ENCODE measurements around the gene CRACR2A. TPM values are rescaled to one million over a fixed set of nuclear protein-coding genes. Genes with fewer than 3 reads are reported as not detected.

Gene CRACR2A
- polyA plus RNA-seq, 3 donors from 2014 or later, result 4.0 to 33.9 (median 16.5) TPM

DNA sequence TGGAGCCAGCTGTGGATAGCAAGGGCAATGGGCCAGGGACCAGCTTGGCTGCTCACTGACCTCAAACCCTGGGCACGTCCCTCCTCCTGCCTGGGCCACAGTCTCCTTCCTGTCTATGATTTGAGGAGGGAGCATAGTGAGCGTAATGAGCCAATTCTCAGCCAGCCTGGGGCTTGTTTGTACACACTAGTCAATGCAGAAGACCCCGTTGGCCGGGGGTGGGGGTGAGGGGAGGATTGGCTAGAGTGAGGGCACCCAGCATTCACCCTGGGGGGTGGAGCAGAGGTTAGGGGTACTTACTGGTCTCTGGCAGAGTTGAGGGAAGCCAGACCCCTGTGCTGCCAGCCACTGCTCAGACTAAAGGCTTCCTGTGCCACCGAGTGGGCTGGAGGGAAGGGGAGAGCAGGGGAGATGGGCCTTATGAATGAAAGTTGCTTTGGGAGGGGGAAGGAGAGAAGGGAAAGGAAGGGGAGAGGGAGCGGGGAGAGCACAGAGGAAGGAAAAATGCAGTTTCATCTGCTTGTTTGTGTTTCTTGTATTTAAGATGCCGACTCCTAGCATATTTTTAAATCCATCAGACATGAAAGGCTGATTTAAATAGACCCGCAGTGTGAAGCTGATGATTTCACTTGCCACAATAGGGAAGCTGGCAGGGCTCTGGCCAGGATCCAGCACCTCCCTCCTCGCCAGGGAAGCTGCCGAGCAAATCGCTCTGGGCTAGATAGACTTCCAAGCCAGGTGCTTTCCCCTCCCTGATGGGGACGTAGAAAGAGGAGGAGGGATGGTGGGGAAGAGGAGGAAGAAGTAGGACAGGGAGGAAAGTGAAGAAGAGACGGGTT, 147.9 kb downstream of the CRACR2A start:
- H3K36me3 Mint-ChIP-seq, result peaks cover 14 to 35% (median 17%) of the 10 kb centered on the region in 3 donors
- peak overlapping the region in 2 of 6 donors; percentile 26 to 51 for H3K27ac Mint-ChIP-seq
- peaks cover 3 to 6% (median 5%) of the 10 kb centered on the region in 3 donors for H3K27me3 Mint-ChIP-seq (ENCODE audit: low read depth in 3 of 3)
- DNase-seq, result no peak
- peaks cover 0 to 2% of the 10 kb centered on the region in 2 donors for H3K4me1 Mint-ChIP-seq
- H3K9me3 Mint-ChIP-seq, result peaks cover 0 to 4% (median 0%) of the 10 kb centered on the region in 6 donors
- H3K4me3 Mint-ChIP-seq, result no peak overlapping the region

DNA sequence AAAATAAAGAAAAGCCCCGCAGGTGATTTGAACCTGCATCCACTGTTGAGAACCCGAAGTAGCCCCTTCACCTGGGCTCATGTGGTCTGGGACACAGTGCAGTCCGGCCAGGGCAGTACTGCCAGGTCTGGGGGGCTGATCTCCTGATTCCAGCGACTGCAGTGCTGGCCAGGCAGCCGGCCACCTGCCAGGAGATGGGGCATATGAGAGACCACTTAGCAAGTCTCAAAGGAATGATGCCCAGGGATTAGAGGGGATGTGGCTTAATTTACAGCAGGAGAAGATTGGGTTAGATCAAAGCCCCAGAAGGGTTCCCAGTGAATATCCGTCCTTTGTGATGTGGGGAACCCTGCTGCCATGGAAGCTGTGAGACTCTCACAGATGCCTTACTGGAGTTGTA, 148.6 kb downstream of the CRACR2A start:
- Mint-ChIP-seq H3K27ac (peak overlapping the region in 1 of 6 donors; percentile 51), H3K36me3 (peaks cover 8 to 28% (median 11%) of the 10 kb centered on the region in 3 donors), H3K9me3 (no peaks in the 10 kb centered on the region), H3K4me1 (peaks cover 0 to 2% of the 10 kb centered on the region in 2 donors), H3K4me3 (no peak overlapping the region), H3K27me3 (ENCODE audit: low read depth in 3 of 3) (peaks cover 5 to 6% (median 6%) of the 10 kb centered on the region in 3 donors)
- DNase-seq, result no peak

DNA sequence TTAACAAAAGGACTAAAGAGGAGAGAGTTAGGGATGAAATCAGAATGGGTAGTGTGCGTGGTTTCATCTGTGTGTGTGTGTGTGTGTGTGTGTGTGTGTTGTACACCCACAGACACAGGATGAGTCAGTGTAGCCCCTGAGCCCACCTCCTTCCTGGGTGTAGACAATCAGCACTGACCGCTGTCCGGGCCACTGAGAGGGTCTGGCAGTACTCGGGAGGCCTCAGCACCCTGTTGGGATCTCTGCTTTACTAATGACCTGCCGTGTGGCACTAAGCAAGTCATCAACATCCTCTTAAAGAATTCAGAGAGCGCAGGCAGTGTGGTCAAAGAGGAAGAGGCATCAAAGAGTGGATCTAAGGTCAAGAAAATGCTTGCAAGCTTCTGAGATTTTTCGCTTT, 149.3 kb downstream of the CRACR2A start:
- no peak overlapping the region for H3K27ac Mint-ChIP-seq
- H3K4me1 Mint-ChIP-seq, result no peaks in the 10 kb centered on the region
- no peaks in the 10 kb centered on the region for H3K9me3 Mint-ChIP-seq
- no peak overlapping the region for H3K4me3 Mint-ChIP-seq
- H3K36me3 Mint-ChIP-seq, result peaks cover 3 to 23% (median 5%) of the 10 kb centered on the region in 3 donors
- H3K27me3 Mint-ChIP-seq (ENCODE audit: low read depth in 3 of 3), result peaks cover 5 to 6% (median 6%) of the 10 kb centered on the region in 3 donors
- no peak for DNase-seq

DNA sequence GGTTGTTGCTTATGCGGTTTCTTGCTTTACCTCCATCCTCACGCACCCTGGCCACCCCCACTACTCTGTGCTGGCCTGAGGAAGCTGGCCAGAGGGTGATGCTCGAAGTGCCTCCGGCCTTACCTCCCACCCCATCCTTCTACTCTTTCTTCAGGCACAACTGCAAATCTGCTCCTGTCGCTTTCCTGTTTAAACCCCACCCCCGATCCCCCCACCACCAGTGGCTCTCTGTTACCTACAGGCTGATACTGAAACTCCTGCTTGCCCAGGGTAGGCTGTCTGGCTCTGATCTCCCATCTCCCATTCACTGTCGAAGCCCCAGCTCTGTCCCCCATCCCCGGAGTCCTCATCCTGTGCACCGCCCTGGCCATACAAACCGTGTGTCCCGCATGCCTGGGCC, 150.4 kb downstream of the CRACR2A start:
- Mint-ChIP-seq H3K27me3 (ENCODE audit: low read depth in 3 of 3) (peaks cover 5 to 6% (median 6%) of the 10 kb centered on the region in 3 donors), H3K9me3 (no peaks in the 10 kb centered on the region), H3K36me3 (peaks cover 0 to 17% (median 3%) of the 10 kb centered on the region in 3 donors), H3K27ac (no peak overlapping the region), H3K4me3 (no peak overlapping the region), H3K4me1 (no peaks in the 10 kb centered on the region)
- no peak for DNase-seq

DNA sequence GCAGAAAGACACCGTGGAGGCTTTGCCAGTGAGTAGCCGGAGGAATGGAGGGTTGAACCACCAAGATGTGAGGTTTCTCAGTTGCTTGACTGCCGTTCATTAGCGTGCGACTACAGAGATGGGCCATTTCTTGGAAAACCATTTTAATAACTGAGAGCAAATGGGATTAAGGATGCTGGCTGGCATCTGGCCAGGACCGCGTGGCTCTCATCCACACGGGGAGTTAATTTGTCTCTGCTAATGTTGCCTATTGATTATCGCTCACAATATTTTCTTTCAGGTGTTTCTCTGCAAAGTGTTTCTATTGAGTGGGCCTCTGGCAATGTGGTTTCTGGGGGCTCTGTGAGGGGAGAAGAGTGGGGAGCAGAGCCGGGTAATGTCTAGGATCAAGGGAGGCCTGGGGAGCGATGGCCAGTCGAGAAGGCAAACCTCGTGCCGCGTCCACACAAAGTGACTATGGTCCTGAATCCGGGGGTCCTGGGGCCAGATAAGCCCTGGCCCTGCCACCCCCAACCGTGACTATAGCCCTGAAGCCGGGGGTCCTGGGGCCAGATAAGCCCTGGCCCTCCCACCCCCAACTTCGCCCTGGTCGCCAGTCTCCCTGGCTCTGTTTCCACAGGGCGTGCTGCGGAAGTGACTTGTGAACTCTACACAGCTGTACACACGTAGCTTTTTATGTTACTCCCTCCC, 151.3 kb downstream of the CRACR2A start:
- Mint-ChIP-seq H3K27me3 (ENCODE audit: low read depth in 3 of 3) (peaks cover 5 to 6% (median 6%) of the 10 kb centered on the region in 3 donors), H3K27ac (no peak overlapping the region), H3K36me3 (peaks cover 0 to 11% (median 0%) of the 10 kb centered on the region in 3 donors), H3K4me3 (no peak overlapping the region), H3K9me3 (no peaks in the 10 kb centered on the region), H3K4me1 (no peaks in the 10 kb centered on the region)
- DNase-seq, result no peak

GRCh38 chr12:3600951-3601350, 152.0 kb downstream of the CRACR2A start:
- H3K27ac Mint-ChIP-seq, result no peak overlapping the region
- H3K9me3 Mint-ChIP-seq, result no peaks in the 10 kb centered on the region
- H3K27me3 Mint-ChIP-seq (ENCODE audit: low read depth in 3 of 3), result peaks cover 5 to 7% (median 6%) of the 10 kb centered on the region in 3 donors
- H3K36me3 Mint-ChIP-seq, result peaks cover 0 to 5% (median 0%) of the 10 kb centered on the region in 3 donors
- H3K4me3 Mint-ChIP-seq, result no peak overlapping the region
- H3K4me1 Mint-ChIP-seq, result no peaks in the 10 kb centered on the region
- DNase-seq, result no peak

DNA sequence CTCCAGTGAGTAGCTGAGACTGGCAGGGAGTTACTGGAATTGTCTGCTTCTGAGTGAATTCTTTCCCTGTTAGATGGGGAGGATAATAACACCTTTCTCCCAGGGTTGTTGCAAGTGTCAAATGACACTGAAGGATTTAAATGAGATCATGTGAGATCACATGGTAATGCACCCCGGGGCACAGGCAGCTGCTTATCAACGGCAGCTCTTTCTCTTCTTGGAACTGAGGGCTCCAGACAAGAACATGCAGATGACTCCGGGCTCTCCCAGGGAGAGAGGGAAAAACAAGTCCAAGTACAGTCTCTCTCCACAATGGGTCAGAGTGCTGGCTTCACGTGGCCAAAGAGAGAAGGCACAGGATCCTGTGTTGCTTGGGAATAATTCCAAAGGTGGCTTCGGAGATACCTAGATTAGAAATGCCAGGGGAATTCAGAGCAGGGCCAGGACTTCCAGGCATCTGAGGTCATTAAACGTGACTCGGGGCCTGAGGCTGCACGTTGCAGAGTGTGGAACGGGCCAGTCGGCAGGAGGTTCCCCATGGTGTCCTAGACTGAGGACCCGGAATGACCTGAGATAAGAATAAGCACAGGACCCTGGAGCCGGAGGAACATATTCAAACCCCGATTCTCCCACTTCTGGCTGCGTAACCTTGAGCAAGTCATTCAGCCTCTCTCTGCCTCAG, 152.7 kb downstream of the CRACR2A start:
- Mint-ChIP-seq H3K4me1 (no peaks in the 10 kb centered on the region), H3K36me3 (peaks cover 0 to 4% (median 0%) of the 10 kb centered on the region in 3 donors), H3K27me3 (ENCODE audit: low read depth in 3 of 3) (peaks cover 5 to 8% (median 6%) of the 10 kb centered on the region in 3 donors), H3K27ac (no peak overlapping the region), H3K9me3 (no peaks in the 10 kb centered on the region), H3K4me3 (no peak overlapping the region)
- DNase-seq, result no peak

- peaks cover 5 to 8% (median 5%) of the 10 kb centered on the region in 3 donors for H3K27me3 Mint-ChIP-seq (ENCODE audit: low read depth in 3 of 3)
- H3K9me3 Mint-ChIP-seq, result no peaks in the 10 kb centered on the region
- peaks cover 0 to 4% (median 0%) of the 10 kb centered on the region in 3 donors for H3K36me3 Mint-ChIP-seq
- no peak overlapping the region for H3K4me3 Mint-ChIP-seq
- H3K27ac Mint-ChIP-seq, result no peak overlapping the region
- no peaks in the 10 kb centered on the region for H3K4me1 Mint-ChIP-seq
- no peak for DNase-seq
Observed at GRCh38 chr12:3598896-3599860, 153.7 kb downstream of the CRACR2A start.

DNA sequence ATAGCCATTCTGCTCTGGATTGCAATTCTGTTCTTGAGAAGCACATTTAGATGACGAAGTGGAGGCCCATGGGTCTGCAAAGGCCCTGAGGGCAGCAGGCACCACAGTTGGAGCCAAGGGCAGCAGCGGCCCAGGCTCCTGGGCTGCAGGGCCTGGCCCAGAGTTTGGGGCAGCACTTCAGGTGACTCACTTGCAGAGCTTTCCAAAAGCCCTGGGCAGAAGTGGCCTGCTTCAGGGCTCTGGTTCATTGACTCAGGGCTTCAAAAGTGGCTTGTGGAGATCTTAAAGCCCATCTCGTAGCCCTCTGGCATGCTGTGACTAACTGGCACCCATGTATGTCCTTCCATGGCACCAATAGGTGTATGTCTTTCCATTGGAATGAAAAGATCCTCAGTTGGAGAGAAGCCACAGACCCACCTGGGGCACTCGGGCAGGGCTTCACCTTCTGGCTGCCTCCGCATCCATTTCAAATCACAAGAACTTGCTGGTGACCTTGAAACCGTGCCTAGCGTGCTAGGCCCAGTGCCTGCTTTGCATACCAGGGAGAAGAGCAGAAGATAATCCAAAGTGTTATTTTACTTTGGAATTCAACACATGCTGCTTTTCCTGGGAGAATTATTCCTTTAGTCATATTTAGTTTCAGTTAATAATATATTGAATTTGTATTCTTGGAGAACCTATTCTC, 155.2 kb downstream of the CRACR2A start:
- H3K36me3 Mint-ChIP-seq, result no peaks in the 10 kb centered on the region
- DNase-seq, result no peak
- H3K4me3 Mint-ChIP-seq, result no peak overlapping the region
- H3K27me3 Mint-ChIP-seq (ENCODE audit: low read depth in 3 of 3), result peaks cover 3 to 6% (median 5%) of the 10 kb centered on the region in 3 donors
- H3K4me1 Mint-ChIP-seq, result no peaks in the 10 kb centered on the region
- no peaks in the 10 kb centered on the region for H3K9me3 Mint-ChIP-seq
- H3K27ac Mint-ChIP-seq, result no peak overlapping the region

DNA sequence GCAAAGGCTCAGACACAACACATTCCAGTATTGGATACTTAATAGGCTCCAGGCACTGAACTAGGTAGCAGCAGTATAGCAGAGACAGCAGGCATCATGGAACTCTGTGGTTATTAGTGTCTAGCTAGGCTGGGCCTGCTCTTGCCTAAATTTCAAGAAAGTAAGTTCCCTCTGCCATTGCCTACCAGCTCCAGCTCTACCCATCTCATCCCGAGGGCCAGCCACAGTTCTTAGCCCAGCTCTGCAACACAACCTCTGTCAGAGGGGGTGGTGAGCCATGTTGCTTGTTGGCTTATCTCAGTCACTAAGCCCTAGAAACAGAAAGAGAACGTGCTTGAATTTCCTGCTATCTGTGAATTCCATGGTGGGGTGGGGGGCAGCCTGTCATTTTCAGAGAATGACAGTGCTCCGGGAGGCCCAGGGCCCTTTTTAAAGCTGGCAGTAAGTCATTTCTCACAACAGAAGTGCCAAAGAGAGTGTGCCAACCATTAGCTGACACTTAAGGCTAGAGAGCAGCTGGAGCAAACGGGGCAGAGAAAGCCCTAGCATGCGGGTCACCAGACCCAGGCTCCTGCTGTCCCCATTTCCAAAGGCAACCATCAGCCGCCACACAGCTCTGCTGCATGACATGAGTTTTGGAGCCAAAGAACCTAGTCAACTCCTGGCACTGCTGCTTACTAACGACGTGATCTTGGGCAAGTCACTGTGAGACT, 156.1 kb downstream of the CRACR2A start:
- DNase-seq, result no peak
- Mint-ChIP-seq H3K36me3 (no peaks in the 10 kb centered on the region), H3K4me3 (no peak overlapping the region), H3K9me3 (no peaks in the 10 kb centered on the region), H3K27me3 (ENCODE audit: low read depth in 3 of 3) (peaks cover 3 to 7% (median 3%) of the 10 kb centered on the region in 3 donors), H3K27ac (no peak overlapping the region), H3K4me1 (no peaks in the 10 kb centered on the region)

DNA sequence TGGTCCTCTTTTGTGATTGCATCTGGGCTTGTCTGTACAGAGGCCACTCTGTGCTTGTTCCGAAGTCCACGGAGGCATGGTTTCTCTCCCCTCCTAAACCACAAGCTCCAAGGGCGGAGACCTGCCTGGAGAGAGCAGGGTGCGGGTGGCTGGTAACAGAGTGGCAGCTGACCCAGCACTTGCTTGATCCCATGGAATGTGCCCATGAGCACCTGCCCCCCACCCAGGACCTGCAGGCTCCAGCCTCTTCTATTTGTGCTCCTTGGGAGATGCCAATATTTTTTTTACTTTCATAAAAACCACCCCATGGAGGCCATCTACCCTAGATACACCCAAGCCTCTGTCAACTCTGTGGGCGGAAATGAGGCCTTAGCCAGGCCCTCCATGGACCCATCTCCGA, 157.2 kb downstream of the CRACR2A start:
- H3K4me3 Mint-ChIP-seq, result no peak overlapping the region
- no peaks in the 10 kb centered on the region for H3K4me1 Mint-ChIP-seq
- peaks cover 0 to 6% (median 5%) of the 10 kb centered on the region in 3 donors for H3K27me3 Mint-ChIP-seq (ENCODE audit: low read depth in 3 of 3)
- DNase-seq, result no peak
- no peaks in the 10 kb centered on the region for H3K9me3 Mint-ChIP-seq
- H3K36me3 Mint-ChIP-seq, result no peaks in the 10 kb centered on the region
- no peak overlapping the region for H3K27ac Mint-ChIP-seq

DNA sequence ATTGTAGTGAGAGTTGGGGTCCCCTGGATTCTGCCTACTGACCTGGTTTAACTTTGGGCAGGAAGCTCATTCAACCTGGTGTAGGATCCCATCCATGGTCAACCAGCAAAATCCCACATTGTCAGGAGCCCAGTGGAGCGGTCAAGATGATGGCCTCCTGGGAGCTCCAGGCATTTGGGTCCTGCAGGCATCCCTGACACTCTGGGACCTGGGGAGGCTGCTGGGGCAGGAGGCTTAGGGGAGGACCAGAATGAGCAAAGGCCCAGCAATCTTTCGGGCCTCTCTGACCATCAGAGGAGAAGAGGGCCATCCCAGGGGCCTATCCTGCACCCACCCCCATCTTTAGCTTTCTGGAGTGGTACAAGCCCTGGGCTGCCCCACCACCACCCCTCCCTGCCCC, 157.9 kb downstream of the CRACR2A start:
- no peaks in the 10 kb centered on the region for H3K4me1 Mint-ChIP-seq
- H3K27ac Mint-ChIP-seq, result no peak overlapping the region
- H3K9me3 Mint-ChIP-seq, result no peaks in the 10 kb centered on the region
- H3K36me3 Mint-ChIP-seq, result no peaks in the 10 kb centered on the region
- peaks cover 0 to 5% (median 5%) of the 10 kb centered on the region in 3 donors for H3K27me3 Mint-ChIP-seq (ENCODE audit: low read depth in 3 of 3)
- no peak overlapping the region for H3K4me3 Mint-ChIP-seq
- DNase-seq, result no peak
